HG03469 (cell line): ENCODE results near the gene FBXL13.
"Not testable (repeated sequence)": the region's sequence is repeated elsewhere in the genome, so short reads cannot be mapped to it uniquely, and the experiment has no call there.

Source experiments
- ATAC-seq: cut with Tn5 transposase; IDR thresholded peaks from one replicate; pipeline ENCODE4 v1.9.1; 2021; ENCODE audit warnings: mild to moderate bottlenecking, moderate library complexity, moderate number of reproducible peaks; ENCODE audit not compliant: unreplicated experiment

Gene FBXL13

GRCh38 chr7:103031024-103031423 is 43.6 kb downstream of the FBXL13 start:
- ATAC-seq: no peak

- no peak for ATAC-seq
Measured at GRCh38 chr7:103025341-103025740, 49.3 kb downstream of the FBXL13 start.

- ATAC-seq: not testable (repeated sequence)
Measured at GRCh38 chr7:103023578-103023977, 51.0 kb downstream of the FBXL13 start.

DNA sequence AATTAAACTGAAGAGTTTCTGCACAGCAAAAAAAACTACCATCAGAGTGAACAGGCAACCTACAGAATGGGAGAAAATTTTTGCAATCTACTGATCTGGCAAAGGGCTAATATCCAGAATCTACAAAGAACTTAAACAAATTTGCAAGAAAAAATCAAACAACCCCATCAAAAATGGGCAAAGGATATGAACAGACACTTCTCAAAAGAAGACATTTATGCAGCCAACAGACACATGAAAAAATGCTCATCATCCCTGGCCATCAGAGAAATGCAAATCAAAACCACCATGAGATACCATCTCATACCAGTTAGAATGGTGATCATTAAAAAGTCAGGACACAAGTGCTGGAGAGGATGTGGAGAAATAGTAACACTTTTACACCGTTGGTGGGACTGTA is 53.1 kb downstream of the FBXL13 start:
- ATAC-seq: not testable (repeated sequence)

- not testable (repeated sequence) for ATAC-seq
Measured at GRCh38 chr7:103020876-103021275, 53.7 kb downstream of the FBXL13 start.

- ATAC-seq: not testable (repeated sequence)
Measured at GRCh38 chr7:103018295-103018694, 56.3 kb downstream of the FBXL13 start.

DNA sequence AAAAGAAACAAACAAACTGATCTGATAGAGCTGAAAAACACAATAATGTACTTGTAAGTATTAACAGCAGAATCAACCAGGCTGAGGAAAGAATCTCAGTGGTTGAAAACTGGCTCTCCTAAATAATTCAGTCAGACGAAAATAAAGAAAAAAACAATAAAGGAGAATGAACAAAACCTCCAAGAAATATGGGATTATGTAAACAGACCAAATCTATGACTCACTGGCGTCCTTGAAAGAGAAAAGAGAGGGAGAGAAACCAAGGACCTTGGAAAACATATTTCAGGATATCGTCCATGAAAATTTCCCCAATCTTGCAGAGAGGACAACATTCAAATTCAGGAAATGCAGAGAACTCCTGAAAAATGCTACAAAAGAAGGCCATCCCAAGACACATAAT is 62.9 kb downstream of the FBXL13 start:
- ATAC-seq: no peak

GRCh38 chr7:103010211-103010610 is 64.4 kb downstream of the FBXL13 start:
- ATAC-seq: no peak

DNA sequence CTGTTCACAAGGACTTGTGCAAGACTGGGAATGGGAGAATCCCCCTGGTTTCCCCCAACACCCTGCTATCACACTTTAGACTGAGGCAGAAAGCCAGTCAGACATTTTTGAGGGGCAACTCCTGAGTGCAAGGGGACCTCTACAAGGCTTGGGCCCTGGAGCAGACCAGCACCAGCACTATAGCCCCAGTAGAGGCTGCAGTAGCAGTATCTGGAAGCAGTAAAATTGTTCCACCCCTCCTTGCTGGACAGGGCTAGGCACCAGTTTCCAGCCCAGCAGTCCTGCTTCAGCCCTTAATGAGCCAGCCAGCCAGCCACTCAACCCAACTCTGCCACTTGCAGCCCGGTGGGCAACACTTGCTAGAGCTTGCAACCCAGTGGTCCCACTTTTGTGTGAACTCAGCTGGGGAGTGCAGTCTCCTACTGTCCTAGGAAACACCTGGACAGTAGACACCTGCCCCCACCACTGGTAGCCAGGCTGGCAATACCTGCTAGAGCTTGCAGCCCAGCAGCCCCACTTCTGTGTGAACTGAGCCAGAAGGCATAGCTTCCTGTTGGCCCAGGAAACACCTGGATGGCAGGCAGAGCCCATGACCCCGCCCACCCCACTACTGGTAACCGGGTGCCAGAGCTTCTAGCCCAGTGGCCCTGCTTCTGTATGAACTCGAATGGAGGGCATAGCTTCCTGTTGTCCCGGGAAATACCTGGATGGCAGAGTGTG is 65.0 kb downstream of the FBXL13 start:
- ATAC-seq: no peak

- ATAC-seq: no peak
Measured at GRCh38 chr7:103003004-103003403, 71.6 kb downstream of the FBXL13 start.

- ATAC-seq: no peak
Measured at GRCh38 chr7:103001210-103001609, 73.4 kb downstream of the FBXL13 start.

DNA sequence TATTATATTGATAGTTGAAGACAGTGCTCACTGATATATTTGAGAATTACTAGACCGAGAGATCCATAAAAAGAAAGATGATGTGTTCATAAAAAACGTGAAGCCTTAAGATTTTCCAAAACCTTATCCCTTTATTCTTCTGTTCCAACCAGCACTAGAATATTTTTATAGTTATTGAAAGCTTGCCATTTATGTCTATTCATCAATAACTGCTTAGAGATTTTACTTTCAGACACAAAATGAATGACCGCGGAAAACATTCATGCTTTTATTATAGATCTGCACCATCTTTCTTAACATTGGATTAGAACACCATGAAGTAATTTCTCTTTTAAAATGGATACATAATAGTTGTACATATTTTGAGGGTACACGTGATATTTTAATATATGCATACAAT is 77.6 kb downstream of the FBXL13 start:
- ATAC-seq: no peak

DNA sequence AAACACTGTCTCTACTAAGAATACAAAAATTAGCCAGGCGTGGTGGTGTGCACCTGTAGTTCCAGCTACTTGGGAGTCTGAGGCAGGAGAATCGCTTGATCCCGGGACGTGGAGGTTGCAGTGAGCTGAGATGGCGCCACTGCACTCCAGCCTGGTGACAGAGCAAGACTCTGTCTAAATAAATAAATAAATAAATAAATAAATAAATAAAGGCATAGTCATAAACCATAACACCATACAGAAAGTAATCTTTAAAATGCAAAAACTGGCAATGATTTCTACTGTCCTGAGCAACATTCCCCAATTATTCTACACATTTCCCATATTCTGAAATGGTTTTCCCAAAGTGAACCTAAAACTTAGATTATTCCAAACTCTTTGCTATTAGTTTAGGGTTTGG is 79.0 kb downstream of the FBXL13 start:
- ATAC-seq: not testable (repeated sequence)

DNA sequence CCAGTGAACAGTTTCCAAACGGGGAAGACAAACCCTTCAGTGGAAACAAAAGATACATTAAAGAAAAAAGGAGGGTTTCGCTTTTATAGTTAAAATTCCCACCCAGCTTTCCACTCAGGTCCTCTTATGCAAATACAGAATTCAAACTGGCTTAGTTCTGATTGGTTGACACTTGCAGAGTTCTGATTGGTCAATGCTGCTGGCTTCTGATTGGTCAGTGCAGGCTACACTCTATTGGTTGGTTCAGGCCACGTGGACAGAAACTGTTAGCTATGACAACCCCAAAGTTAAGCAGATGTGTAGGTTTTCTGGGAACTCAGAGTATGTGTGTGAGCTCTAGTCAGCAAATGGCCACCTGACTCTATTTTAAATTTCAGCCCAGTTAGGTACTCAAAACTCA is 80.0 kb downstream of the FBXL13 start:
- ATAC-seq: no peak

GRCh38 chr7:102993718-102994029 is 80.9 kb downstream of the FBXL13 start:
- ATAC-seq: no peak

GRCh38 chr7:102992938-102993717 is 81.5 kb downstream of the FBXL13 start:
- no peak for ATAC-seq

DNA sequence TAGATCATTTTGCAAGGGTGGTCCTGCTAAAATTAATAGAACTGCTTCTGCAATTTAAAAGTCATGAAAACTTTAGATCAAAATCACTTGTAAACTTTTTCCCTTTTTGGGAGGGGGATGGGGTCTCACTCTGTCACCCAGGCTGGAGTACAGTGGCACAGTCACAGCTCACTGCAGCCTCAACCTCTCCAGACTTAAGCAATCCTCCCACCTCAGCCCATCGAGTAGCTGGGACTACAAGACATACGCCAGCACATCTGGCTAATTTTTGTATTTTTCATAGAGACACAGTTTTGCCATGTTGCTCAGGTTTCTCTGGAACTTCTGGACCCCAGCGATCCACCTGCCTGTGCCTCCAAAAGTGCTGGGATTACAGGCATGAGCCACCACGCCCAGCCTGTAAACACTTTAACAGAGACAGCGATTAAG is 82.1 kb downstream of the FBXL13 start:
- no peak for ATAC-seq

DNA sequence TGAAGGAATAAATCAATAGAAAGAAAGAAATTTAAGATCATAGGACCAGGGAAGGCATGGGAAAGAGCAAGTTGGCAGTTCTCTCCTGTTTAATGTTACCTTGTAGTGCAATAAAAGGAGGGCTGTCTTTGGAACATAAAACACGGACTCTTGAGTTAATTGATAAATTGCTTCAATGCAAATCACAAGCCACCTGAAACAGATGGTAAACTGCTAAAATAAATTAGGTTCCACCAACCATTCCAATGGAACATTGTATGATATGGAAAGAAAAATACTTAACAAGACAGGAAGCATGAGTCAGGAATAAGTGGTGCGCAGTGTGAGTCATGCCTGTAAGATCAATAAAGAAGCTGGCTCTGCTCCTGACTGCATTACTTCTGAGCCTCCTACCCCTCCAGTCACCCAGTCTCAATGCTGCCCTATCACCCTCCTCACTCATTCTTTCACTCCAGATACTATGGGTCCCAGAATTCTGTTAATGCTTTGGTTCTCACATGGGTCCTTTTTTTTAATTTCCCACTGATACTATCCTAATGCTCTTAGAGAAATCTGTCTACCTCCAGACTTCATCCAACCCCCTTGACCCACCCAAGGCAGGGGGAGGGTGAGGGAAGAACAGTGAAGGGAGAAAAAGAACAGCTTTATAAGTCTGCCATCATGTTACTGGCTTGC is 82.9 kb downstream of the FBXL13 start:
- no peak for ATAC-seq

GRCh38 chr7:102991077-102991539 is 83.5 kb downstream of the FBXL13 start:
- ATAC-seq: no peak

DNA sequence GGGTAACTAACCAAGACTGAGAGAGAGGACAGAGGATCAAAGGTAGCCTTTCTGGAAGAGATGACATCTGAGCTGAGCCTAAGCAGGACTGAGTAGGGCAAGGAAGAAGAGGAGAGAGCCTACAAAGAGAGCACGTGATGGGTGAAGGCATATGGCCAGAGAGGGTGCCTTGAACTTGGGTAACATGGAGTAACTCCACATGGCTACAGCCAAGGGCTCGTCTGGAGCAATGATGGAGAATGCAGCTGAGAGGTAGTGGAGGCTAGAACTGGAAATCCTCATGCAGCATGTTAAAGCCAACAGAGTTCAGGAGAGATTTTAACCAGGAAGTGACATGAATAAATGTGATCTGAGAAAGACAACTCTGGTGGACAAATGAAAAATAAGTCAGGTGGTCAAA is 84.0 kb downstream of the FBXL13 start:
- ATAC-seq: no peak

GRCh38 chr7:102988631-102989560 is 85.7 kb downstream of the FBXL13 start:
- ATAC-seq: no peak
